NT2/D1 (cell line): ENCODE data around the gene HAAO.

ENCODE experiments used
- DNase-seq: peaks from one replicate; pipeline ENCODE4 v3.0.0-alpha.2; 2011; ENCODE audit warnings: low read depth, low spot score
- H3K27me3 ChIP-seq: 2 replicates; pipeline ENCODE4 v1.6.0; 2011; ENCODE audit warnings: mild to moderate bottlenecking; ENCODE audit not compliant: insufficient read length, insufficient read depth
- H3K36me3 ChIP-seq: 2 replicates; pipeline ENCODE4 v1.6.1; 2011; ENCODE audit warnings: mild to moderate bottlenecking, low read length, mixed read lengths; ENCODE audit not compliant: insufficient read depth, insufficient read length
- H3K4me1 ChIP-seq: 2 replicates; pipeline ENCODE4 v1.5.1; 2011; ENCODE audit not compliant: insufficient read depth, insufficient read length
- H3K4me3 ChIP-seq: 2 replicates; pipeline ENCODE4 v1.5.1; 2011; ENCODE audit warnings: low read depth; ENCODE audit not compliant: insufficient read length
- H3K9ac ChIP-seq: 2 replicates; pipeline ENCODE4 v1.6.0; 2011; ENCODE audit warnings: low read depth; ENCODE audit not compliant: insufficient read length
- H3K9me3 ChIP-seq: 2 replicates; pipeline ENCODE4 v1.5.1; 2011; ENCODE audit warnings: mild to moderate bottlenecking, low read length; ENCODE audit not compliant: insufficient read depth
- SUZ12 ChIP-seq: IDR thresholded peaks from 2 replicates; pipeline ENCODE4 v1.6.1; 2011; ENCODE audit not compliant: insufficient read length, insufficient read depth; ENCODE audit errors: extremely low read depth
- YY1 ChIP-seq: IDR thresholded peaks from 2 replicates; pipeline ENCODE4 v1.6.1; 2011; ENCODE audit not compliant: insufficient read length, insufficient read depth
- ZNF274 ChIP-seq: IDR thresholded peaks from 2 replicates; pipeline ENCODE4 v1.6.1; 2011; ENCODE audit warnings: mild to moderate bottlenecking, low read depth, low read length

The HAAO gene

GRCh38 chr2:42804891-42805290, 12.5 kb upstream of the HAAO start:
- Histone ChIP-seq H3K36me3 (no peaks in the 10 kb centered on the region), H3K9me3 (no peaks in the 10 kb centered on the region), H3K4me3 (no peak overlapping the region), H3K27me3 (no peaks in the 10 kb centered on the region), H3K9ac (no peak overlapping the region), H3K4me1 (no peaks in the 10 kb centered on the region)
- TF ChIP-seq YY1, result no peak
- TF ChIP-seq ZNF274, result no peak
- no peak for TF ChIP-seq SUZ12
- DNase-seq, result no peak

- H3K4me1 ChIP-seq, result no peaks in the 10 kb centered on the region
- H3K9ac ChIP-seq, result no peak overlapping the region
- no peaks in the 10 kb centered on the region for H3K36me3 ChIP-seq
- H3K9me3 ChIP-seq, result no peaks in the 10 kb centered on the region
- no peak overlapping the region for H3K4me3 ChIP-seq
- TF ChIP-seq SUZ12 (no peak), ZNF274 (no peak), YY1 (no peak)
- H3K27me3 ChIP-seq, result no peaks in the 10 kb centered on the region
- no peak for DNase-seq
Measured at GRCh38 chr2:42804338-42804737, 12.0 kb upstream of the HAAO start.

GRCh38 chr2:42802150-42802549, 9.8 kb upstream of the HAAO start:
- Histone ChIP-seq H3K36me3 (no peaks in the 10 kb centered on the region), H3K9ac (no peak overlapping the region), H3K4me1 (no peaks in the 10 kb centered on the region), H3K4me3 (no peak overlapping the region), H3K9me3 (no peaks in the 10 kb centered on the region), H3K27me3 (no peaks in the 10 kb centered on the region)
- no peak for DNase-seq
- no peak for TF ChIP-seq SUZ12
- TF ChIP-seq ZNF274, result no peak
- TF ChIP-seq YY1, result no peak

DNA sequence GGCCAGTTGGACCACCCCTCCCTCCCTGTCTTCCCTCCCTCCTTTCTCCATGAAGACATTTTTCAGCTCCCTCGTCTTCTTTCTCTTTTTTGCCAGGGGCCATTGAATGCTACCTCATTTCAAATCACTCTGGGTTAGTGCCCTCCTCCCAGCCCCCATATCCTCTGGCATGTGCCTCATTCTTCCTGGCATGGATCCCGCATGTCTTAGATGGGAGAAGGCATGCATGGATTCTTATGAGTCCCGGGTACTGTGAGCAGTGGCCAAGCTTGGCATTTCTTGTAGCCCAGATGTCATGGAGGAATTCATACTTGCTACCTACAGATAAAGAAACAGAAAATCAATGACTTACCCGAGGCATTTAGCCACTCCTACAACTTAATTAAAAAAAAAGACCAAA, 9.0 kb upstream of the HAAO start:
- Histone ChIP-seq H3K36me3 (no peaks in the 10 kb centered on the region), H3K4me3 (no peak overlapping the region), H3K27me3 (no peaks in the 10 kb centered on the region), H3K9ac (no peak overlapping the region), H3K4me1 (no peaks in the 10 kb centered on the region), H3K9me3 (no peaks in the 10 kb centered on the region)
- no peak for DNase-seq
- TF ChIP-seq YY1 (no peak), SUZ12 (no peak), ZNF274 (no peak)

DNA sequence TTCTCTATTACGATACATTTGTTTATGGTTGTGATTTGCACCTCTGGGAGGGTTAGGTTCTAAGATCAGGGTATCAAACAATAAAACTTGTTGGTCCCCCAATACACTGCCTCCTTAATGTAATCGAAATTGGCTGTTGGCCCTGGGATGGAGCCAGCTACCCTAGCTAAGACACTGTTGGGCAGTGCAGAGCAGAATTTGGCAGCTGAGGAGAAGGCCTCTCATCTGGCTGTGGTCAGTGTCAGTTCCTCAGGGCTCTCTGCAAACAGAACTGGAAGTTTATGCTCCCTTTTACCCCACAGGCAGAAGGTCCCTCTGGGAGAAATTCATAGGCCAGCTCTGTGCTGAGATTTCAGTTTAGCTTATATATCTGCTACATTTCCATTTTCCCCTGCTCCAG, 8.6 kb upstream of the HAAO start:
- H3K36me3 ChIP-seq, result peaks cover under 1% of the 10 kb centered on the region
- no peak overlapping the region for H3K9ac ChIP-seq
- no peak for DNase-seq
- no peak overlapping the region for H3K4me3 ChIP-seq
- no peaks in the 10 kb centered on the region for H3K4me1 ChIP-seq
- TF ChIP-seq ZNF274 (no peak), YY1 (no peak), SUZ12 (no peak)
- no peaks in the 10 kb centered on the region for H3K9me3 ChIP-seq
- no peaks in the 10 kb centered on the region for H3K27me3 ChIP-seq

GRCh38 chr2:42800461-42800962, 8.1 kb upstream of the HAAO start:
- DNase-seq, result no peak
- Histone ChIP-seq H3K9me3 (no peaks in the 10 kb centered on the region), H3K4me3 (no peak overlapping the region), H3K4me1 (no peaks in the 10 kb centered on the region), H3K27me3 (no peaks in the 10 kb centered on the region), H3K9ac (no peak overlapping the region), H3K36me3 (peaks cover 5% of the 10 kb centered on the region)
- TF ChIP-seq YY1 (no peak), SUZ12 (no peak), ZNF274 (no peak)

- TF ChIP-seq YY1 (no peak), SUZ12 (no peak), ZNF274 (no peak)
- no peak for DNase-seq
- no peaks in the 10 kb centered on the region for H3K27me3 ChIP-seq
- H3K36me3 ChIP-seq, result peaks cover 5% of the 10 kb centered on the region
- H3K4me1 ChIP-seq, result no peaks in the 10 kb centered on the region
- no peaks in the 10 kb centered on the region for H3K9me3 ChIP-seq
- no peak overlapping the region for H3K4me3 ChIP-seq
- no peak overlapping the region for H3K9ac ChIP-seq
Measured at GRCh38 chr2:42799881-42800280, 7.5 kb upstream of the HAAO start.

GRCh38 chr2:42797281-42797680, 4.9 kb upstream of the HAAO start:
- no peak for DNase-seq
- no peaks in the 10 kb centered on the region for H3K9me3 ChIP-seq
- peaks cover 5% of the 10 kb centered on the region for H3K36me3 ChIP-seq
- no peaks in the 10 kb centered on the region for H3K4me1 ChIP-seq
- H3K4me3 ChIP-seq, result no peak overlapping the region
- H3K27me3 ChIP-seq, result no peaks in the 10 kb centered on the region
- H3K9ac ChIP-seq, result no peak overlapping the region
- TF ChIP-seq ZNF274 (no peak), SUZ12 (no peak), YY1 (no peak)
